PFSK-1 (cell line): ENCODE results near the gene ENOPH1.

Source experiments
- FOXP2 ChIP-seq: optimal IDR thresholded peaks from 2 replicates; pipeline ENCODE3; 2011; ENCODE audit warnings: borderline replicate concordance, control low read depth, inconsistent platforms; ENCODE audit not compliant: insufficient read depth; ENCODE audit errors: extremely low read length, extremely low read depth
- POLR2AphosphoS5 ChIP-seq: IDR thresholded peaks from 2 replicates; pipeline ENCODE4 v1.6.1; 2012; ENCODE audit warnings: low read depth, mild to moderate bottlenecking, control low read depth, low read length, moderate library complexity
- REST ChIP-seq, 2 experiments: IDR thresholded peaks; 2 replicates each; pipeline versions ENCODE4 v1.6.1 to v1.8.0; 2011 to 2012; ENCODE audit warnings: low read depth in 2 of 2, low read length in 2 of 2, control low read depth in 1 of 2, inconsistent platforms in 1 of 2, mild to moderate bottlenecking in 1 of 2, moderate library complexity in 1 of 2; ENCODE audit not compliant: insufficient read depth in 1 of 2
- SIN3A ChIP-seq: IDR thresholded peaks from 2 replicates; pipeline ENCODE4 v1.6.1; 2012; ENCODE audit warnings: mild to moderate bottlenecking, low read length, moderate library complexity, borderline replicate concordance; ENCODE audit not compliant: insufficient read depth
- TAF1 ChIP-seq: IDR thresholded peaks from 2 replicates; pipeline ENCODE4 v1.6.1; 2012; ENCODE audit warnings: low read length, control low read depth, borderline replicate concordance; ENCODE audit not compliant: insufficient read depth

DNA sequence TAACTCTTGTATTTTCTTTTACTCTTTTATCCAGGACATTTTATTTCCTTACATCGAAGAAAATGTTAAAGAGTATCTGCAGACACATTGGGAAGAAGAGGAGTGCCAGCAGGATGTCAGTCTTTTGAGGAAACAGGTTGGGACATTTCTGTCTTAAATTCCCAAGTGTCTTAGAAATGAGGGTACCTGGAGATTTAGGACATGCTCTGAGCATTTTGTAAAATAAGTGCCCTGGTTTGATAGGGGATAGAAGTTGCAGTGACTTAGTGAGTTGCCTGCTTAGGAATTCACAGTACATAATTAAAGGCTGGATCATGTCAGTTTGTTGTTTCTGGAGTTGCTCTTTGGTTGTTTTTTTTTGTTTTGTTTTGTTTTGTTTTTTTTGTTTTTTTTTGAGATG is 17.5 kb downstream of the ENOPH1 start:
- TF ChIP-seq POLR2AphosphoS5 (no peak), REST (IDR thresholded peaks at IDR 0.05; ENCODE audit: insufficient read depth in 1 of 2, low read depth in 2 of 2, low read length in 2 of 2) (no peak), TAF1 (no peak), SIN3A (no peak), FOXP2 (no peak)
